HG02884 (cell line): ENCODE data around the gene SPATA13.
"Not testable (repeated sequence)": the region's sequence is repeated elsewhere in the genome, so short reads cannot be mapped to it uniquely, and the experiment has no call there.

Source experiments
- ATAC-seq: cut with Tn5 transposase; IDR thresholded peaks from one replicate; pipeline ENCODE4 v1.9.1; 2021; ENCODE audit warnings: mild to moderate bottlenecking, moderate library complexity; ENCODE audit not compliant: unreplicated experiment

SPATA13 gene

DNA sequence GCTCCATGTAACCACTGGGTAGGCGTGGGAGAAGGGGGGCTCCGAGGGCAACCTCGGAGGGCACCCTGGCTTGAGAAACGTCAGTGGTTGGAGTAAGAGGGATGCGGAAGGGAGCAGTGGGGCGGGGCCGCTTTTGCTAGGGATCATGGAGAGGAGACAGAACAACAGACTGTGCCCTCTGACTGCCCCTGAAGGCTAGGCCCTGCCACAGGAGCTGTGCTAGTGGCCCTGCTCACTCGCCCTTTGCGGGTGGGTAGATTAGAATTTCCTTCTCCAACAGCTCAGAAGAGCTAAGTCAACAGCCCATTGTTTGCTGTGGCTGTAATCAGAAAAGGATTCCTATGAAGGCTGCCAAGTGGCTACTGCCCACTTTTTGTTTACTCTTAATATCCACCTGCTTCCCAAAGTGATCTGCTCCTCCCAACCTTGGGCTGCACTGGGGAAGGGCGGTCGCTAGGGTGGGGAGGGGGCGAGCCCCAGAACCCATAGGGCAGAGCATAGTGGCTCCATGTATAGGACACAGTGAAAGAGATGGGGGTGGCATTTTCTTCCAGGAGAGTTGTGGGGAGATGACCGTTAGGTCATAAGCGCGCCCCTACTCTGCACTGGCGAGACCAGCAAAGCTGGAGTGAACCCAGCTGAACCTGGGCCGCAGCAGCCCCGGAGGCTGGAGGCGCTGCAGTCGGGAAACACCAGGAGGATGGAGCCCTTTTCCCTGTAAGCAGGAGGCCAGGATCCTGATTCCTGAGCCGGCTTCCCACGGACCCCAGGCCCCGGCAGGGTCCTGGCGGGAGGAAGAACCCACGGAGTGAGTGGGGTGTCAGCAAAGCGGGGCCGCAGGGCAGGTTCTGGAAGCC, 146.9 kb downstream of the SPATA13 start:
- no peak for ATAC-seq

DNA sequence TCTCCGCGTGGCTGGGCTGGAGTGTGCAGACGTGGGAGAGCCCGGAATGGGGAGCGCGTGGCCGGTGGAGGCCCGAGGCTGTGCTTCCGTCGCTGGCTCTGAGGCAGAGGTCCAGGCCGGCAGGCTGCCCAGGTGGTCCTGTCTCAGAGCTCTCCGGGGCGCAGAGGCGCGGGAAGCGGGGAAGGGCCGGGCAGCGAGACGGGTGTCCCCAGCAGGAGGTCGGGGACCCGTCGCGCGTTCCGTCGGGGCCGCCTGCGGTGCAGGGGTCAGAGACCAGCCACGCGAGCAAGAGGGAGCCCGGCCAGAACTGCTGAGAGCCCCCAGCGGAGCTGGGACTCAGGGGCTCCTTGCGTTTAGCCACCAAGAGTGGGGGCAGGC, 147.5 kb downstream of the SPATA13 start:
- ATAC-seq = no peak

DNA sequence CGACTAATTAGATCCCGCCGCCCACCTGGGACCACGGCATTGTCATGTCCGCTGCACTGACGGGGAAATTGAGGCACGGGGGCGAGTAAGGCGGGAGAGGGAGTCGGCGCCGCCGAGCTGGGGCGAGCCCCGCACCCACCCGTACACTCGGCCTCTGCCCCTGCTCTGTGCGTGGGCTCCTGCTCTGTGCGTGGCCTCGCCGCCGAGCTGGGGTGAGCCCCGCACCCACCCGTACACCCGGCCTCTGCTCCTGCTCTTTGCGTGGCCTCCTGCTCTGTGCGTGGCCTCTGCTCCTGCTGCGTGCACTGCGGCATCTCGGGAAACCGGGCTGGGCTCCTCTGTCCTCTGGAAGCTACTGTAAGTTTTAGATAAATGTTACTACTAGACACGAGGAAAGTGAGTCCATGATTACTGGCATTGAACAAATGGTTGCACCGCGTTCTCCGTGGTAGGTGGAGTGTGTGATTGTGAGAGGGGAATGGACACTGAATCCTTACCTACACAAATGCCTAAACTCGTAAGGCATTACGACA, 148.0 kb downstream of the SPATA13 start:
- no peak for ATAC-seq

DNA sequence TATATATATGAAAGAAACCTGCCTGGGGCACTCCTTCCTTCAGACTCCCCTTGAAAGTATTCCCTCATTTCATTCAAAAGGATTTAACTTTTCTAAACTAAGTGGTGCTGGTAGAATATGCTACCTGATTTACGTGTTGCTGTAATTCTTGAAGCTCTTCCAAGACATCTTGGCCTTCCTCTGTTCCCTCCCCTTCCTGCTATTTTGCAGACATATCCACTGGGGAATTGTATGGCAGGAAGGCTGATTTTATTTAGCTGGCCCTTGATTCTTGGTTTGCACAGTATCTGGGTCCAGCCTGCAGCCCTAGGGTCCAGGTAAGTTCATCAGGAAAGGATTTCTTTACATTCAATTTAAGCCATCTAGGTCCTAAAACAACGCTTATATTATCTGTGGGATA, 148.8 kb downstream of the SPATA13 start, which contains the start of gene C1QTNF9:
TSS of gene C1QTNF9 (plus strand) at position 281 of the 400 bp plus-strand sequence. CDS start 6,424 bp downstream, outside the sequence.
- not testable (repeated sequence) for ATAC-seq

DNA sequence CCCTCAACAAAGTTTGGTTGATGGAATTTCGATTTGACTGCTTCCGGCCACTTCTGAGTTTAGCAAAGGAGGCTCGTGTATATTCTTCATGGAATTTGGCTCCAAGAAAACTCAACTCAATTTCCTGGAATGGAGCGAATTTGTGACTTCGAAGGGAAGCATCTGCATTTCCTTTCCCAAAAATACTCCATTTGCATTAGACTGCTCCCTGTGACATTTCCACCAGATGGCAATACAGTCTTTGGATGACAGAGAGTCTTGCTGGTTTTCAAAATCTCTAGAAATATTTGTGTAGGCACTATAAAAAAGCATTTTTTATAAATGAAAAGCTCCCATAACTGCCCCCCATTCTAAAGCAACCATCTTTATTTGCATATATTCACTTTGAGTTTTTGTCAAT, 152.9 kb downstream of the SPATA13 start:
- ATAC-seq = no peak

DNA sequence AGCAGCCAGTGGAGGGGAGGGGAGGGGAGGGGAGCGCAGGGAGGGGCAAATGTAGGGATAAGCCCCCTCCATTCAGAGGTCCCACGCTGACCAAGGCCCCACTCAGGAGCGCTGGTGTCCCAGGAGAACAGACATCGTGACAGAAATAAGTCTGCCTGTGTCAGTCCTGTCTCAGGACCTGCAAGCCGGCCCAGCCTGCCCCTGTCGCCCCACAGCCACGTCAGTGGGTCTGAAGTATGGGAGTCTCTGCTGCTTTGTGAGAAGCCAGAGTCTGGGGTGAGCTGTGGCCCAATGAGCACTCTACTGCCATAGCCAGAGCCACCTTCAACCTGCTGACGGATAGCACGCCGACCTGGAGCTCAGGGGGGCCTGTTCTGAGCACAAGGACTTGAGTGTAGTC, 157.3 kb downstream of the SPATA13 start:
- ATAC-seq = not testable (repeated sequence)

DNA sequence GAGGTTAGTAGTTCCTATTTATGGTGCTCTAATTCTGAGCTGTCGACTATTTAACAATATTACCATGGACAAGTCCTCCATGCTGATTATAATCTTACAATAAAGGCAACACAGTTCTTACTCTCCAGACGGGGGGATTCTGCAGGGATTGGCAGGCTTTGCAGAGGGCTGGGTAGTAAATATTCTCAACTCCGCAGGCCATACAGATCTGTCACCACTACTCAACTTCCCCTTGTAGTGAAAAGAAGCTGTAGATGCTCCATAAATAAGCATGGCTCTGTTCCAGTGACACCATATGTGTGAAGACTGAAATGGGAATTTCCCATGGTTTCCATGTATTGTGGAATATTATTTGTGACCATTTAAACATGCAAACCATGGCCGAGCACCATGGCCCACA, 158.4 kb downstream of the SPATA13 start:
- not testable (repeated sequence) for ATAC-seq

DNA sequence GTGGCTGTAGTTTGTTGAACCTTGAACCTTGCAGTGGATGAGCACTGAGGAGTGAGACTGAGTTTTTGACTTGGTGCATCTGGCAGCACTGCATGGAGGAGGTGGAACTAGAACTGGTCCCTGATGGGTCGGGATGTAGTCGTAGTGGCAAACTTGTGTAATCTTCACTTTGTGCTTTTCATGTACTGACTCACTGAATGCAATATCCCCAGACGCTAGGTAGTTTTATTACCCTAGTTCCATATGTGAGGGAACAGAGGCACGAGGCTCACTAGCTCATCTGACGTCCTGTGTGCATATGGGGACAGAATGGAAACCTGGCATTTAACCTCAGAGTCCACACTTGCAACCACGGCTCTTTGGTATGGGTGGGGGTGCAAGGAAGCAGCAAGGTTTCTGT, 159.1 kb downstream of the SPATA13 start:
- not testable (repeated sequence) for ATAC-seq

DNA sequence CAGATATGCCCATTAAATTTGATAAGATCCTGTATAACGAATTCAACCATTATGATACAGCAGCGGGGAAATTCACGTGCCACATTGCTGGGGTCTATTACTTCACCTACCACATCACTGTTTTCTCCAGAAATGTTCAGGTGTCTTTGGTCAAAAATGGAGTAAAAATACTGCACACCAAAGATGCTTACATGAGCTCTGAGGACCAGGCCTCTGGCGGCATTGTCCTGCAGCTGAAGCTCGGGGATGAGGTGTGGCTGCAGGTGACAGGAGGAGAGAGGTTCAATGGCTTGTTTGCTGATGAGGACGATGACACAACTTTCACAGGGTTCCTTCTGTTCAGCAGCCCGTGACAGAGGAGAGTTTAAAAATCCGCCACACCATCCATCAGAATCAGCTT, 160.9 kb downstream of the SPATA13 start:
- ATAC-seq = not testable (repeated sequence)

DNA sequence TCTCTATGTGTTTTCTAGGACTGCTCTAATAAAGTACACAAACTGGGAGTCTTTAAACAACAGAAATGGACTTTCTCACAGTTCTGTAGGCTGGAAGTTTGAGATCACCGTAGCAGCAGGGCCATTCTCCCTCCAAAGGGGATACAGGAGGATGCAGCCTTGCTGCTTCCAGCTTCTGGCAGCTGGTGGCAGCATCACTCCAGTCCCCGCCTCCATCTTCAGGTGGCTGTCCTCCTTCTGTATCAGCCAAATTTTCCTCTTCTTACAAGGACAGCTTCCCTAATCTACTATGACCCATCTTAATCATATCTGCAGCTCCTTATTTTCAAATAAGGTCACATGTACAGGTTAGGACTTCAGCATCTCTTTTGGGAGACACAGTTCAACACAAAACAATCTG, 161.9 kb downstream of the SPATA13 start:
- not testable (repeated sequence) for ATAC-seq

DNA sequence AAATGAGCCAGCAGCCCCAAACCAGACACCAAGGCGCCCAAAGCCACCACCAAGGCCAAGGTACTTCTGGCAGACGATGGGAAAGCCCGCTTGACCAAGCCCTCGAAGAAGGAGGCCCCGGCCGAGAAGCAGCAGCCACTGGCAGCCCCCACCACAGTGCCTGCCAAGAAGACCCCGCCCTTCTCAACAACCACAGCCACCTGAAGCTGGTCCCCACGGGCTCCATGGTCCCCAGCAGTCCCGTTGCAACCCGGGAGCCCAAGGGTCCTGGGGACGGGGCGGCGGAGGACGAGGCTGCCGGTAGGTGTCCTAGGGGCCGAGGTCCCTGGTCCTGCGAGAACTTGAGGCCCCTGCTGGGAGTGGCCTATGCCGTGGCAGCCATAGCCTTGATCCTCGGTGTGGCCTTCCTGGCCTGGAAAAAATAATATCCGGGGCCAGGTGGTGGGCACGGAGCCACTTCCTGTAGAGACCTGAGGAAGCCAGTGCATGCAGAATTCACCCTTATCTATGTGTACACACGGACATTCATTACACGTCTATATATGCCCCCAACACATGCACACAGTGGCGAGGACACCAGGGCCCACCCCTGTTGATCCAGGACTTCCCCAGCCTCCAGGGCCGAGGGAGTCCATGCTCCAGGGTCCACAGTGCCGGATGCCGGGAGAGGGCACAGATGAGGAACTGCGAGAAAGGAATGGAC, 162.7 kb downstream of the SPATA13 start:
- ATAC-seq = no peak

DNA sequence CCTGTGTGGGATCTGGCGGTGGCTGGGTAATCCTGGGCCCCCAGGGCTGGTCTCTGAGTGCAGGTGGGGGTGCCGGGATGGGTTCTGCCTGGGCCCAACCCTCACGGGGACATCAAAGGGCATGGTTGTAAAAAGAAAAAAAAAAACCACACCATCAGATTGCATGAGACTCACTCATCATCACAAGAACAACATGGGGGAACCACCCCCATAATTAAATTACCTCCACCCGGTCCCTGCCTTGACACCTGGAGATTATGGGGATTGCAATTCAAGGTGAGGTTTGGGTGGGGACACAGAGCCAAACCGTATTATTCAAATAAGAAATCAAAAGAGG, 163.2 kb downstream of the SPATA13 start:
- no peak for ATAC-seq

DNA sequence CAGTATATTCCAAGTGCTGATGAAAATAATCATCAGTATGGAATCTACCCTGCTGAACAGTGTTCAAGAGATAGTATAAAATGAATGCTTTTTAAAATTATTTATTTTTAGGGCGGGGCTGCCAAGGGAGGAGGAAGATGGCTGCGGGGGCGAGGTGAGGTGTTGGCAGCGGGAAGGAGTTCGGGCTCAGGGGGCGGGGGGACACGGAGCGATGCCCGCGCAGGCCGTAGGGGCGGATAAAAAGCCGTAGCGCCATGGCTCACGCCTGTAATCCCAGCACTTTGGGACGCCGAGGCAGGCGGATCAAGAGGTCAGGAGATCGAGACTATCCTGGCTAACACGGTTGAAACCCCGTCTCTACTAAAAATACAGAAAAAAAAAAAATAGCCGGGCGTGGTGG, 167.1 kb downstream of the SPATA13 start:
- not testable (repeated sequence) for ATAC-seq

DNA sequence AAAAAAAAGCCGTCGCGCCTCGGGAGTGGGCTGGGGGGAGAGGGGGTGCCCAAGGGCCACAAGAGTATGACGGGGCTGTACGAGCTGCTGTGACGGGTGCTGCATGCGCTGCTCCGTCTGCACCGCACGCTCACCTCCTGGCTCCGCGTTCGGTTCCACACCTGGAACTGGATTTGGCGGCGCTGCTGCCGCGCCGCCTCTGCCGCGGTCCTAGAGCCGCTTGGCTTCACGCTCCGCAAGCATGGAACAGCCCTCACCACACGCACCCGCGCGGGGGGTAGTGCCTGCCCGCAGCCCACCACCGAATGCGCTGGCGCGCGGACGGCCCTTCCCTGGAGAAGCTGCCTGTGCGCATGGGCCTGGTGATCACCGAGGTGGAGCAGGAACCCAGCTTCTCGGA, 167.6 kb downstream of the SPATA13 start:
- ATAC-seq = no peak

DNA sequence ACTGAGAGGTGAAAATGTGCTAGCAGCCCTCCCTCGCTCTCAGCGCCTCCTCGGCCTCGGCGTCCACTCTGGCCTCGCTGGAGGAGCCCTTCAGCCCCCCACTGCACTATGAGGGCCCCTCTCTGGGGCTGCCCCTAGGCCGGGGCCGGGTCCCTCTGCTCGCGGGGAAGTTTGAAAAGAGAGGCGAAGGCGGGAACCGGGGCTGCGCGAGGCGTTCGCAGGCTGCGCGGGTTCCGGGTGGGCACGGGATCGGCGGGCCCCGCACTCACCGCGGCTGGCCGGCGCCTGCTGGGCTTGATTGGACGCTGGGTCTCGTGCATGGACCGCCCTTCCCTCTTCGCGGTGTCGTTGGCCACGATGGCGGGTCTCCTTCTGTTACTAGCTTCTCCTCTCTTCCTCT, 178.2 kb downstream of the SPATA13 start:
- no peak for ATAC-seq

DNA sequence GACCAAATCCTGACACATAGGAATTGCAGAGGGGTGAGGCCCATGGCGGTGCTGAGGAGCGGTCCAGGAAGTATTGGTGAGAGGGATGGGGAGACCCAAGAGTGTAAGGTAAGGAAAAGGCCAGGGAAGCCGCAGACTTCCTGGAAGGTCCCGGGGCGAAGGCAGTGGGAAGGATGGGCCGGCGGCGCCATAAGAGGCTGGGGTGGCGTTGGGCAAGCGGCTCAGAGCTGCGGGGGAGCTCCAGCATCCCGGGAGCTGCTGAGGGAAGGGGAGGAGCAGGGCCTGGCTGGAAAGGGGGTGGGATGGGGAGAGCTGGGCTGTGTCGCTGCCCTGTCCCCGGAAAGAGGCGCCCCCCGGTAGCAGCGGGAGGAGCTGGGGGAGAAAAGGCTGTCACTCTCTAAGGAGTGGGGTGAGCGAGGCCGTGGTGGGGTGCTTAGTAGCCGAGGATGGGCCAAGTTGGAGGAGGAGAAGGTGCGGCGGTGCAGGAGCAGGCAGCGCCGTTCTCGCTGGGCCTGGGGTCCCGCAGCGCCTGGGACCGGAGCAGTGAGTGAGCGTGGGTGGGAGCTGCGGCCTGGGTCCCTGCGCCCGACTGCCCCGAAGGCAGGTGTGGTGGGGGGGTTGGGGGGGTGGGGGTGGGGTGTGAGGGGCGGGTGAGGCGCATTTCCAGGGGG, 179.6 kb downstream of the SPATA13 start:
- ATAC-seq = no peak

DNA sequence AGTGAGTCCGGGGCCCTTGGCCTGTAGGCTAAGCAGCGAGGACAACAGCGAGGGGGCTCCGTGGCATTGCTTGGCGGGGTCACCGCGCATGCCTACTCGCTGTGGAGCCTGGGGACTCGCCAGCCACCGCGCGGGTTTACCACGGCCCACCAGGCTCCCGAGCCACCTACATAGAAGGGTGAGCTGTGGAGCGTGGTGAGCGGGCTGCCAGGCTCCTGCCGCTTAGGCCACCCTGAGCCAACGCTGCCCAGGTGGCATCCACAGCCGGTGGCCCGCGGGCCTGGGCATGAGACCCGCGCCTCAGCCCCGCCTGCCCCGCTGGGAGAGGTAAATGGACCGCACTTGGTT, 180.1 kb downstream of the SPATA13 start:
- no peak for ATAC-seq

DNA sequence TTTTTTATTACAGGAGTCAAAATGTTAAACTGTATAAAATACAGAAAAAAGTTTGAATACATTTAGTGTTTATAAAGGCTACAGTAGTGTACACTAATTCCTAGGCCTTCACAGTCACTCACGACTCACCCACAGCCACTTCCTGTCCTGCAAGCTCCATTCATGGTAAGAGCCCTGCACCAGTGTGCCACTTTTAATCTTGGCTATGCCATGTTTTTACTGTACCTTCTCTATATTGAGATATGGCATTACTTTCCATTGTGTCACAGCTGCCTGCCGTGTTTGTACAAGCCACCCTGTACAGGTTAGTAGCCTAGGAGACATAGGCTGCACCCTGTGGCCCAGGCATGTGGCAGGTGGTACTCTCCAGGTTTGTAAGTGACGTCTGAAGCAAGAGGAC, 180.9 kb downstream of the SPATA13 start:
- no peak for ATAC-seq

DNA sequence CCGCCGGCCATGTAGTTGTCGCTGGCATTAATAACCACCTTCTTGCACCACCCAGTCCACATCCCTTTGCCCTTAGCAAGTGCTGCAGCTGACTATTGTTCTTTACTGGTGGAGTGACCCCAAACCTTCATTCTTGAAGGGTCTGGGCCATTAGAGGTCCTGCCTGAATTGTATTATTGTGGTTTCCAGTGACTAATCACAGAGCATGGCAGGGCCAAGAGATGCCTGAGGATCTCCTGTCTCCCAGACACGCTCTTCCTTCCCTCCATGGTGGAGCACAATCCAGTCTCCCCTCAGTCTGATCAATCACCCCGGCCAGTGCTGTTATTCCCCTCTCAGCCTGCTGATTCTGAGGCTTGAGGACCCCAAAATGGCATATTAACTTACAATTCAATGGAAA, 187.9 kb downstream of the SPATA13 start:
- no peak for ATAC-seq

DNA sequence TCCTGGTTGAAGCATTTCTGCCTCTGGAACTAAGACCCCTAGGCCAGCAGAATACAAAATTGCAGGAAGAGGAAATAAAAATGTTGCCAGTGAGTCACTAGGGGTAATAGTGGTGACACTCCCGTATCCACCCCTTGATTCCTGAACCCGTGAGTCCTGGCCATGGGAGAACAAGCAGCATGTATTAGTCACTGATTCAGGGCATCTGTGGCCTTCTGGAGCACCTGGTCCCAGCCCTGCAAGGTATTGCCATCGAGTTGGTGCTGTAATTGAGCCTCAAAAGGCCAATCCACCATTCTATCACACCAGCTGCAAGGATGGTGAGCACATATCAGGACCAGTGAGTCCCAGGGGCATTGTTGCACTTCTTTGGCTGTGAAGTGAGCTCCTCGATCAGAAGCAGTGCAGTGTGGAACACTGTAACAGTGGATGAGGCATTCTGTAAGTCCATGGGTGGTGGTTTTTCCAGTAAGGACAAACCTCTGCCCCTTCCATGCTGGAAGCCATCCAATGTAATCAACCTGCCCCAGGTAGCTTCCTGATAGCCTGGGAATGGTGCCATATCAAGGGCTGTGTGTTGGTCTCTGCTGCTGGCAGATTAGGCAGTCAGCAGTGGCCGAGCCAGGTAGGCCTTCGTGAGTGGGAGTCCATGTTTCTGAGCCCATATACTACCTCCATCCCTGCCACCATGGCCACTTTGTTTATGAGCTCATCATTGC, 188.4 kb downstream of the SPATA13 start:
- ATAC-seq = no peak
